UCSD-AML1 (cell line): ENCODE data around the gene FLACC1.
A peak's percentile ranks its signal among the peaks of the same experiment; 100 is the strongest.

Experiments used
- DNase-seq: peaks from one replicate; lab custom pipeline; 2025; ENCODE audit not compliant: unreplicated experiment; lab: John Stamatoyannopoulos, UW

Gene FLACC1

DNA sequence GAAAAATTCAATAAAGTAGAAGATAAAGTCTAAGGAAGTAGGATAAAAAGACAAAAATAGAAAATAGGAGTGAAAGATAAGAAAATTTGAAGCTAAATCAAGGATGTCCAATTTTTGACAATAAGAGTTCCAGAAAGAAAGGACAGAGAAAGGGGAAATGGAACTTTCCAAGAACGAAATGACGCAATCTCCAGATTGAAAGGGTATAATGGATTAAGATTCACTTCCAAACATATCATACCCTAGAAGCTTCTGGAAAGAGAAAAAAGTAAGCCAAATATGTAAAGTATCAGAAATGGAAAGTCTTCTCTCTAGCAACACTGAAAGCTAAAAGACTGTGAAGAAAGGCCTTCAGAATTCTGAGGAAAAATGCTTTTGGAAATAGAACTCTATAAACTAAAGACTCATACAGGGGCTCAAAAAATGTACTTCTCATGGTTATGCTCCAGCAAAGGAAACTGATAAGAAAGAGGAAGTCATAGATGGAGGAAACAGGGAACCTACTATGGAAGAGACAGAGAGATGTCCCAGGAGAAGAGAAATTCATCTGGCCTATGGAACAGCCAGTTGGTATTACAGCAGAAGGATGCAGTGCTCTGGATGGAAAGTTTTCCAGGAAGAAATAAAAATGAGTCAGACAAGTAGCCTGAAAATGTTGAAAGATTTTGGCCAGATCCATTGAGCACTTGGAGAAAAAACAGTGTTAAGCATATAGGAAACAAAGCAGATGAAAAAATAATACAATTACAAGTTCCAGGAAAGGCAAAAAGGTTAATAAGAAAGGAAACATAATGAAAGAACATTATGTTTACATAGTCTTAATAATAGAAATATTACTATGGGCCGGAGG is 76.7 kb downstream of the FLACC1 start:
- no peak for DNase-seq

DNA sequence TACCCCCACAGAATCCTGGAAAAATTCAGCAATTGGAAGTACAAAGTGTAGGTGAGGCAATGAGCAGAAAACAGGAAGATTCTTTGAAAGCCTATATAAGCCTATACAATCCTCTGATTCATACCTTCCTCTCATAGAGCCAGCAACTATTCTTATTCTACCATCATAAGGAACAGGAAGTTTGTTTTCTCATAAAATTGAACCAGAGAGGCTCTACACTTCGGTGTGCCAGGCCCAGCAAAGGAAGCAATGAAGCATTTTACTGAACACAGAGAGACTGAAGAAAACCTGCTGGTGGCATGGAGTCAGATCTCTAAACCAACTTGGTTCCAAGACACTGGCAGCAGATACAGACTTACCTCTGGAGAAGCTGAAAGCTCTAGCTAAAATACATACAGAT is 78.1 kb downstream of the FLACC1 start:
- DNase-seq, result no peak

DNA sequence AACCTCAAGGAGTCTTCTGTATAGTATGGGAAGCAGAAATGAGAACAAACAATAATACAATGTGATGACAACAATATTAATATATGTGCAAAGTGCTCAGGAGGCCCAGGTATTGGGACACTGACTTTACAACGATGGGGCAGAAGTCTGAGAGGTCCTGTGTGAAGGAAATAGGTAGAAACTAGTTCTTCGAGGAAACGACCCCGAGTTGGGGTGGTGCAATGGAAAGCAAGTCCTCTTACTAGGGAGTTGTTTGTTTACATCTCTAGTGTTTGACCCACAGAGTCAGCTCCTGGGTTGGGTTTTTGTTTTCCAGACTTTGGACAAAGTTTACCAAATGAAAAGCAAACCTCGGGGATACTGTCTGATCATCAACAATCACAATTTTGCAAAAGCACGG is 80.6 kb downstream of the FLACC1 start:
- no peak for DNase-seq

DNA sequence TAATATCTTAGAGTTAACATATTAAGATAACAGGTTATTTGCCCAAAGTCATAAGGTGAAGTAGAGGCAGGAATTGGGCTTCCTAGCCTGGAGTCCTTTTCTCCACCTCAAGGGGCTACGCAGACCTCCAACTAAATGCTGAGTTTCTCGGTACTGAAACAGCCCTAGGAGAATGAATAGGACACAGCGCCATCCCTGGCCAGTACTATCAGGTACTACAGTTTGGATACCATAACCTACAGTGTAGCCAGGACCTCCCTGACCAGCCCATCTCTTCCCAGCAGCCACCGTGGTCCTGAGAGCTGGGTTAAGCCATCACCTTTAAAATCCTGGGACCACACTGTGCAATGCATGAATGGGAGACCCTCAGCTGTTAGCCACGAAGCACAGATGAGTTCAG is 81.2 kb downstream of the FLACC1 start:
- DNase-seq, result no peak

DNA sequence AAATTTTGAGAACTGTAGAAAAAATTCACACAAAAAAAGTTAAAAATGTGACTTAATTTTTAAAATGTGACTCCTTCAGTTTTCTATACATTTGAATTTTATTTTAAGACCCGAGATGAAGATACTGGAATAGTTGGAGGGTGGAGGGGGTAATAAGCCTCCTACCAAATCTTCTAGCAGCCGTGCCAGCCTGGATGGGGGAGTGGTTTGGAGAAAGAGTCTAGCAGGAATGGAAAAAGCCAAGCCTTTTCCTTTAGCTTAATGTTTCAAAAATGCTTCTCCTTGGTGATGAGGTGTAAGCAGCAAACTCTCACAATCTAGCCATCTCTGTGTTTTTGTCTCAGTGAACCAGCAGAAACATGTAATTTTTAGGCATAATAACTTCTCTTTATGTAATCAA is 82.1 kb downstream of the FLACC1 start:
- no peak for DNase-seq

DNA sequence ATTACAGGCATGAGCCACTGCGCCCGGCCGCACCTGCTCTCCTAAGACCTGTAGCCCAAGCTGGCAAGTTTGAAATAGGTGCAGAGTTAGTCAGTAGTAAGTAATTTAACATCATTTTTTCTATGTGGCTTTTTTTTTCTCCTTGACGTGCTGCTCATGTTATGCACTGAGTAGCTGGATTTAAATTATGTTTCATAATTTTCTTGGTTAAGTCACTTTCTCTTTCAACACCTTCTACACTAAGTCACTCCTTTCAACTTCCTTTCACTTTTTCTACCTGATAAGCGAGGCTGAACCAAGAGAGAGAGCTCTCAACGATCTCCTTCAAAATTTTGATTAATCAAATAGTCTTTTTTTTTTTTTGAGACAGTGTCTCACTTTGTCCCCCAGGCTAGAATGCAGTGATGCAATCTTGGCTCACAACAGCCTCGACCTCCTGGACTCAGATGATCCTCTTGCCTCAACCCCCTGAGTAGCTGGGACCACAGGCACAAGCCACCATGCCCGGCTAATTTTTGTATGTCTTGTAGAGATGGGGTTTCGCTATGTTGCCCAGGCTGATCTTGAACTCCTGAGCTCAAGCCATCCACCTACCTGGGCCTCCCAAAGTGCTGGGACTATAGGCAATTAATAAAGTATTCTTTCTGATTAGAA is 83.7 kb downstream of the FLACC1 start:
- no peak for DNase-seq

DNA sequence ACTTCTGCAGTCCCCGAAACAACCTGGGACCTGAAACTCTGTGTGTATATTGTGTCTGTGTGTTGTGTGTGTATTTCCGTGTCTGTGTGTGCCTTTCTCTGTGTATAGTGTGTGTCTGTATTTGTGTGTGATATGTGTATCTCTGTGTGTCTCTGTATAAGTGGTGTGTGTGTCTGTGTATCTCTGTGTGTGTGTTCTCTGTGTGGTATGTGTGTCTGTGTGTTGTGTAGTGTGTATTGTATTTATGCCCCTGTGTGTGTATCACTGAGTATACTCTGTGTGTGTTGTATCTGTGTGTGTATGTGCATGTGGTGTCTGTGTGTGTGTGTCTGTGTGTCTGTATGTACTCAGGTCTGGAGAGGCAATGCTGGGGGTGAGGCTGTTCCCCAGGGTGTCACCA is 85.2 kb downstream of the FLACC1 start:
- no peak for DNase-seq

DNA sequence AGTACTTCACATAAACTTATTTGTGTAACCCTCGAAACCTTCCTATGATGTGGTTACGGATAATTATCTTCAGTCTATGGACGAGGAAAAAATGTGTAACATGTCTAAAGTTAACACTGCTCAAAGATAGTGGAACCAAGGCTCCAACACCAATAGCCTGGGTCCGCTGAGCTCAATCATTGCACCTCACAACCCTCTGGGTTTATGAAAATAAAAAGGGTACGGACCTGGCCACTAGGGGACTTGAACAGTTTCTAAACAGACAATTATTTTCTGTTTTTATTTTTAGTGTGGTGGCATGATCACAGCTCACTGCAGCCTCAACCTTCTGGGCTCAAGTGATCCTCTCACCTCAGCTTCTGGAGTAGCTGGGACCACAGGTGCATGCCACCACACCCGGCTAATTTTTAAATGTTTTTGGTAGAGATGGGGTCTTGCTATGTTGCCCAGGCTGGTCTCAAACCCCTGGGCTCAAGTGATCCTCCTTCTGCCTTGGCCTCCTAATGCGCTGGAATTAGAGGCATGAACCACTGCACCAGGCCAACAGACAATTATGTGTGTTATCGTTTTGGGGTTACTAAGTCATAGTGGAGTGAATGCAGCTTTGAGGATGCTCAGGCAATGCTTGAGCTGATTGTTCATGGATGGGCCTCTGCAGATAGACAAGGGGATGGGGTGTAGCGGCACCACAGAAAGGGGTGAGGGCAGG is 86.7 kb downstream of the FLACC1 start:
- DNase-seq, result no peak

DNA sequence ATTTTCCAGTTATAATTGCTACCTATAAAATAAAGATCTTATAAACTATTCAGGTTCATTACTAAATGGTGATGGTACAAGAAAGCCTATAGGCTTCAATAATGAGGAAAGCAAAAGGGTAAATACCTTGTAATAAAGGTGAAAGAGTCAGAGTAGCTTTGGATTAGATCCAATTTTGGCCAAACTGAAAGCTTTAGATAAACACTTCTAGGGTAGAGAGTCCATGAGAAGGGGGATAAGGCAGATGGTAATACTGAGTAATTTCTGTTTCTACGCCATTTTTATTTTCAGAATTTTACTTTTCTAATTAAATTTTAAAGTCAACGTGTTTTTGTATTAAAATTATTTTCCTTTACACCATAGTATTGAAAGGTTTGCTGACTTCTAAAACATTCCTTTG is 87.4 kb downstream of the FLACC1 start:
- DNase-seq, result no peak

DNA sequence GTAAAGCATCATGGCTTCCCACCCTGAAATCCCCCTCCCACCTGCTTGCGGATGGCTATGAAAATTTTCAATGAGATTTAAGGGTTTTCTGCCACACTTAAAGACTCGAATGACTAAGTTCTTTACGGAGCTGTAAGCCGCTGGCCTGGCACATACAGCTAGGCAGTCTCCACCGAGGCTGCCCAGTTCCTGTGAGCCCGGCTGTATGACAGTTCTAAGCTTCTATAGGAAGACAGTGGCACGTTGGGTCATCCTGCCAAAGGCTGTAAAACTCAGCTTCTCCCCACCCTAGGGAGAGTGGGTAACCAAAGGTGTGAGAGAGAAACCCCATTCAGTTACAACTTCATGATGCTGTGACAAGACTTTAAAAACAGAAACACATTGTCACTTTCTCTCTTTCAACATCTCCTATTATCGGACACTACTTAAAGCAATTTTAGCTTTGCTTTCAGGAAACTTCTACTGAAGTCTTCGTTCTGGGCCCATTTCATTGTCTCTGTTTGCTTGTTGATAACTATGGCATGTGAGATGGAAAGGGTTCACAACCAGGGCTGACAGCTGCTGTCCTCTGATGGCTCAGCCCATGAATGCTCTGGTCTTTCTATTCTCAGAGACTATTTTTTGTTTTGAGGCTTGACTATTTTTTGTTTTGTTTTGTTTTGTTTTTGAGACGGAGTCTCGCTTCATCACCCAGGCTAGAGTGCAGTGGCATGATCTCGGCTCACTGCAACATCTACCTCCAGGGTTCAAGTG is 89.7 kb downstream of the FLACC1 start:
- no peak for DNase-seq

DNA sequence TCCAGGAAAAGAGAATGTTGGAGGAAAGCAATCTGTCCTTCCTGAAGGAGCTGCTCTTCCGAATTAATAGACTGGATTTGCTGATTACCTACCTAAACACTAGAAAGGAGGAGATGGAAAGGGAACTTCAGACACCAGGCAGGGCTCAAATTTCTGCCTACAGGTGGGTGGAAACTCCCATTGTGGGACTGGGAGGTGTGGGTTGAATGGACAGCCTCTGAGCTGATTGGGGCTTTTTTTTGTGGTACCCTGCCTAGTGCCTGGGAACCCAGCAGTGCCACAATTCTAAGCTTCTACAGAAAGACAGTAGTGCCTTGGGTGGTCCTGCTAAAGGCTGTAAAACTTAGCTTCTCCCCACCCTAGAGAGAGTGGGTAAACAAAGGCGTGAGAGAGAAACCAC is 90.5 kb downstream of the FLACC1 start:
- no peak for DNase-seq

DNA sequence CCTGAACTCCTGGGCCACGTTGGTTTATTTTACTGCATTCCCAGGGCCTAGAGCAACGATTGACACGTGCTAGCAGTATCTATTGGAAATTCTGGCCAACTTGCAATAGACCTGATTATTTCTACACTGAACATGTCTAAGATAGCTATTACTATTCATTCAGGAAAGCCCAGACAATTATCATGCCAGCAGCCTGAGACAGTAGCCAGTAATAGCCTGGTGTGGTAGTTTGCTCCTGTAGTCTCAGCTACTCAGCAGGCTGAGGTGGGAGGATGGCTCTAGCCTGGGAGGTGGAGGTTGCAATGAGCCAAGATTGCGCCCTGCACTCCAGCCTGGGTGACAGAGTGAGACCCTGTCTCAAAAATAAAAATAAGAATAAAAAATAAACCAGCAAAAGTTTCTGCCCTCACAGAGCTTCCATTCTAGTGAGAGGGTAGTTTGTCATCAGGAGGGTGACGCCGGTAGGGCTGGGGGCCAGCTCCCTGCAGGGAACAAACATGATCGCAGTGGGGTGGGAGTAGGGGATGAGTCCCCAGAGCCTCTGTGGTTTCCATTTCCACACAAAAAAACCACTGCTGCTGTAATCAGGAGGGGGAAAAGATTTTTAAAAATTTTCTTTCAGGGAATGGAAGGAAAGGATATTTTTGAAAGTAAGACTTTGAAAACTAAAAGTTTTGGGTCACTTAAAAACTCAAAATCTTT is 92.5 kb downstream of the FLACC1 start:
- no peak for DNase-seq

DNA sequence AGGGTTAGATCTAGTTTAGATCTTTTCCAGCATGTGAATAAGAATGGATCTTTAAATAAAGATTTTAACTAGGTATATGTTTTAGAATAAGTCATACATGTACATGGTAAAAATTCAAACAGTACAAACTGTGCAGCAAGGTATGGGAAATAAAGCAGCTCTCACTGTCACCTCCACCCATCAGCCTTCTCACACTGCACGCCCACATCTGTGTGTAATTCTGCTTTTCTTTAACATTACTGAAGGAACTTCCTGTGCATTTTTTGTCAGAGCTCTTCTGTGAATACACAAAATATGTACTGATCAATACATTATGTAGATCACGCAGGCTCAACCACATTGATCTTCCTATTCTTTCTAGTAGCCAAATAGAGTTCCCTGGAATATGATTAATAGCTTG is 93.4 kb downstream of the FLACC1 start:
- DNase-seq, result no peak

DNA sequence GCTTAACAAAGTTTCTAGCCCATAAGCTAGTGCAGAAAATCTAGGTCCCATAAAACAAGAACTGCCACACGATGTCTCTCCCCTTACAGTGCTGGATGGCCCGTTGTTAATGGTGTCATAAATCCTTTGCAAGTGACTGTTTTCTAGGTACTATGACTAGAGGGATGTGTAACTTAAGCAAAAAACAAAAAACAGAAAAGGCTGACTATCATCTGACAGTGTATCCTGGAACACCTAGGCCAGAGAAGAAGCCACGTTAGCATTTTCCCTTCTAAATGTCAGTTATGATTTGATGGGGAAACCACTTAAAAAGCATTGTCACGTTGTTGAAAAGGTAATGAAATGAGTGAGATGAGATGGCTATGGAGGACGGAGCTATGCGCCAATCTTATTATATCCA is 94.4 kb downstream of the FLACC1 start:
- DNase-seq, result no peak

DNA sequence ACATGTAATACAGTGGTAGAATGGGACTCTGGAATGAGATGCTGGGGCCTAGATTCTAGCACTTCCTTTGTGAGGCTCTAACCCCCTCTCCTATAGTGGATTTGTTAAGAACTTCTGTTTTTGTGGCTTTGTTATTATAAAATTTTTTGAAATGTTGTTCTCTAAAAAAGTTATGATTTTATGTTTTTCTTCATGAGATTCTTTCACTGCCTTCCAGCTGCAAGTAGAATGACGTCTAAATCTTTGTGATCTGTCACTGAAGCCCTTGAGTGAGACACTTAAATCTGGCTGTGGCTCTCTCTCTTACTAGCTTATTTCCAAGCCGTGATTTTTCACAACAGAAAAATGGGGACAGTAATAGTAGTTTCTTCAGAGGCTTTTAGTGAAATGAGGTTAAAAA is 95.2 kb downstream of the FLACC1 start:
- DNase-seq, result no peak

DNA sequence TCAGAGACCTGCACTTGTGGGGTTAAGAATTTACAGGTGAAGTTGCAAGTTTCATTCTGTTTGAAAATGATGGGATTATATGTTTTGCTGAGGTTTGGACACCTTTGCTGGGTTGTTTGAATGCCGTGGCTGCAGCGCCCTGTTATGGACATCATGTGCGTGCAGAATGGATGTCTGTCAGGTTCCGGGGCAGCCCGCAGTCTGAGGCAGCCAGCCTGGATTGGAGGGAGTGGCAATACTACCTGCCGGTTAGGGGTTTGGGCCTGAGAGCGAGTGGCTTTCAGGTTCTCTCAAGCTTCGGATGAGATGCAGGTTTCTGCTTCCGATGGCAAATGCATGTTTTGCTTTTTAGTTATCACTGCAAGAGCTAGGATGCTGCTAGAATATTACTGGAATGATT is 95.7 kb downstream of the FLACC1 start:
- DNase-seq, result no peak

DNA sequence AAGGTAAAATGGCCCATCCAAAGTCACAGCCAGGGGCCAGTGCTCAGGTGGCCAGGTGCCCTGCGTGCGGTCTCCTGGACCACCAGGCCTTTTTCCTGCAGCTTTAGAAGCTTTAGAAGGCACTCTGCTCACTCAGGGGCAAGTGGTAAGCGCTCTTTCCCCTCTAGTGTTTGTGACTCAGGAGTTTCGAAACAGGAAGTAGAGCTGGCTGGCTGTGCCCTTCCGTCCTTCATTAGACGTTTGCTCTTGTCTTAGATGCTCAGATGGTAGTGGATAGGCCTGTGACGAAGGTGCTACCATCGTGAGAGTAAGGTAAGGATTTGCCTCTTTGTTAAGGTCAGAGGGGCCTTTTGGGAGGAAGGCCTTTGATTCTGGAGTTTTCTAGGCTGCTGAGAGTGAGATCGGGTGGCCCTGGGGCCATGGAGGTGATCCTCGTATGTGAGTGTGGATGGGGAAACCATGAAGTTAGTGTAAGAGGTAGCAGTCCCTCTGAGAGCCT is 96.8 kb downstream of the FLACC1 start, which contains the start of gene CASP8:
Gene CASP8, plus strand, starts transcription at position 235 of the 499 bp plus-strand sequence. CDS start 5,951 bp downstream, outside the sequence.
- DNase-seq, result peak; percentile 62

DNA sequence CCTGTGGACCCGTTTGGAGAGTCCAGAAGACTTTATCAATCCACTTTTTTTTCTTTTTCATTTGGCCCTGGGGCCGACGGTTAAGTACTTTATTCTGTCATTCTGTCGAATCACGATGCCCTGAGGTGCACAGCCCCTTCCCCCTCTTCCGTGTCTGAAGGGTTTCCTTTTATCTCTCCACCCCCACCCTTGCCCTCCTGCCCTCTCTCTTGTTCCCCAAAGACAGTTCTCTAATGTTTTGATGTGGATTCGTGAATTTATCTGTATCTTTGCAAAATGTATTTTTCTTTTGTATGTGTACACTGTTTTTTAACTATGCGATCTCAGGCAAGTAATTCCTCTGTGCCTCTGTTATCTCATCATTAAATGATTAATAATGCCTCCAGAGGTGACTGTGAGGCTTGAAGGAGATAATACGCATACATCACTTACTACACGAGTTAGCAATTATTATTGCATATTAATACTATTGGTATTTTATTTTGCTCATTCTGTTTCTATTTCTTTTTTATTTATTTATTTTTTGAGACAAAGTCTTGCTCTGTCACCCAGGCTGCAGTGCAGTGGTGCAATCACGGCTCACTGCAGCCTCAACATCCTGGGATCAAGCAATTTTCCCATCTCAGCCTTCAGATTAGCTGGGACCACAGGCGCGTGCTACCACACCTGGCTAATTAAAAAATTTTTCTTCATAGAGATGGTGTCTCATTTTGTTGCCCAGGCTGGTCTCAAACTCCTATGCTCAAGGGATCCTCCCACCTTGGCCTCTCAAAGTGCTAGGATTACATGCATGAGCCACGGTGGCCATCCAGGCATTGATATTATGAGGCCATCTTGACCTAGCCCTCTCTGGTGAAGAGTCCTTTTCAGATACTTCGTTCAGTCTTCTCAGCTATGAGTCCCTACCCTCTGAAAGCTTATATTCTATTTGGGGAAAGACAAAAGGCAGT is 98.2 kb downstream of the FLACC1 start:
- no peak for DNase-seq

DNA sequence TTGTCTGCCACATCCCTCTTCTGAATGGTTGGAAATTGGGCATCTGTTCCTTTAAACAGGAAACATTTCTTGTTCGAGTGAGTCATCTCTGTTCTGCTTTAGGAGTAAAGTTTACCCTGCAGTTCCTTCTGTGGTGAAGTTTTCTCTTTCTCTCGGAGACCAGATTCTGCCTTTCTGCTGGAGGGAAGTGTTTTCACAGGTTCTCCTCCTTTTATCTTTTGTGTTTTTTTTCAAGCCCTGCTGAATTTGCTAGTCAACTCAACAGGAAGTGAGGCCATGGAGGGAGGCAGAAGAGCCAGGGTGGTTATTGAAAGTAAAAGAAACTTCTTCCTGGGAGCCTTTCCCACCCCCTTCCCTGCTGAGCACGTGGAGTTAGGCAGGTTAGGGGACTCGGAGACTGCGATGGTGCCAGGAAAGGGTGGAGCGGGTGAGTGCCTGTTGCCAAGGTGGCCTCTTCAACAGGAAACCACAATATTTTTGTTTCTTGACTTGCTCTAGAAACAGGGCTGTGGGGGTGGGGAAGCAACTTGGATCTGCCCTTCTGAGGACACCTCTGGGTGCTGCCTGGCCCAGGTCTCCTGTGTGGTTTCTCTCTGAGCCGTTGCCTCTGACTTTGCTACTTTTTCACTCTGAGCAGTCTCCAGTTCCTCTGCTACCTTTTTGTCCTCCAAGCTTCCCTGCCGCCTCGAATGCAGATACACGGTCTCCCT is 99.0 kb downstream of the FLACC1 start:
- peak; percentile 84 for DNase-seq
